Mesenchymal stem cell (in vitro differentiated cells and primary cell): ENCODE data around the gene CPNE4. TPM values are rescaled to one million over a fixed set of nuclear protein-coding genes. Genes with fewer than 3 reads are reported as not detected.

Experiments
- DNase-seq: peaks from one replicate; pipeline ENCODE4 v3.0.0-alpha.2; 2013
- H2AFZ ChIP-seq: one replicate; pipeline ENCODE4 v1.6.1; 2013; ENCODE audit warnings: low read depth, mild to moderate bottlenecking, control low read depth, inconsistent platforms, low read length, moderate library complexity
- H2AK5ac ChIP-seq: 2 replicates; pipeline ENCODE4 v1.6.1; 2013; ENCODE audit warnings: low read length, moderate library complexity, mild to moderate bottlenecking, inconsistent platforms; ENCODE audit not compliant: severe bottlenecking
- H2BK120ac ChIP-seq: one replicate; pipeline ENCODE4 v1.6.1; 2013; ENCODE audit warnings: low read depth, mild to moderate bottlenecking, inconsistent platforms, low read length, moderate library complexity
- H2BK12ac ChIP-seq, 2 experiments: one replicate each; pipeline ENCODE4 v1.6.1; 2013; ENCODE audit warnings: inconsistent platforms in 2 of 2, low read length in 2 of 2, mild to moderate bottlenecking in 2 of 2, moderate library complexity in 2 of 2, control low read depth in 1 of 2
- H2BK15ac ChIP-seq: one replicate; pipeline ENCODE4 v1.6.1; 2013; ENCODE audit warnings: mild to moderate bottlenecking, low read depth, inconsistent platforms; ENCODE audit not compliant: poor library complexity, severe bottlenecking
- H2BK5ac ChIP-seq: 2 replicates; pipeline ENCODE4 v1.6.1; 2013; ENCODE audit warnings: low read depth, mild to moderate bottlenecking, low read length, control low read depth, inconsistent platforms; ENCODE audit not compliant: poor library complexity, severe bottlenecking
- H3K14ac ChIP-seq, 2 experiments: one replicate each; pipeline ENCODE4 v1.6.1; 2013; ENCODE audit warnings: inconsistent platforms in 2 of 2, low read length in 2 of 2, control low read depth in 1 of 2, mild to moderate bottlenecking in 1 of 2, moderate library complexity in 1 of 2
- H3K18ac ChIP-seq, 2 experiments: one replicate each; pipeline ENCODE4 v1.6.1; 2013; ENCODE audit warnings: inconsistent platforms in 2 of 2, low read length in 2 of 2, control low read depth in 1 of 2, low read depth in 1 of 2, mild to moderate bottlenecking in 1 of 2
- H3K23ac ChIP-seq, 2 experiments: one replicate each; pipeline ENCODE4 v1.6.1; 2013; ENCODE audit warnings: inconsistent platforms in 2 of 2, low read length in 2 of 2, mild to moderate bottlenecking in 2 of 2, moderate library complexity in 2 of 2, control low read depth in 1 of 2
- H3K27ac ChIP-seq: 2 replicates; pipeline ENCODE4 v1.5.1; 2013; ENCODE audit warnings: mild to moderate bottlenecking, moderate library complexity, low read length, control low read depth, inconsistent platforms; ENCODE audit not compliant: poor library complexity, severe bottlenecking
- H3K27me3 ChIP-seq, 2 experiments: 2 replicates each; pipeline versions ENCODE4 v1.6.1 to v1.7.0; 2013; ENCODE audit warnings: low read length in 2 of 2, mild to moderate bottlenecking in 2 of 2, moderate library complexity in 2 of 2, control low read depth in 1 of 2, inconsistent platforms in 1 of 2; ENCODE audit not compliant: control insufficient read depth in 1 of 2, insufficient read depth in 1 of 2
- H3K36me3 ChIP-seq, 2 experiments: 2 replicates each; pipeline versions ENCODE4 v1.6.1 to v1.7.0; 2013; ENCODE audit warnings: low read length in 2 of 2, control low read depth in 1 of 2, inconsistent platforms in 1 of 2, low read depth in 1 of 2, mild to moderate bottlenecking in 1 of 2; ENCODE audit not compliant: insufficient read depth in 2 of 2, control insufficient read depth in 1 of 2
- H3K4ac ChIP-seq, 2 experiments: one replicate each; pipeline ENCODE4 v1.6.1; 2013; ENCODE audit warnings: inconsistent platforms in 2 of 2, low read length in 2 of 2, mild to moderate bottlenecking in 2 of 2, moderate library complexity in 2 of 2, control low read depth in 1 of 2, low read depth in 1 of 2
- H3K4me1 ChIP-seq: 2 replicates; pipeline ENCODE4 v1.6.1; 2013; ENCODE audit warnings: low read depth, low read length, control low read depth; ENCODE audit not compliant: control insufficient read depth, insufficient read depth
- H3K4me2 ChIP-seq: 2 replicates; pipeline ENCODE4 v1.6.1; 2013; ENCODE audit warnings: low read length, mild to moderate bottlenecking, inconsistent platforms; ENCODE audit not compliant: poor library complexity, severe bottlenecking
- H3K4me3 ChIP-seq, 2 experiments: 2 replicates each; pipeline versions ENCODE4 v1.5.1 to v1.7.0; 2013; ENCODE audit warnings: low read length in 2 of 2, mild to moderate bottlenecking in 2 of 2, control low read depth in 1 of 2, low read depth in 1 of 2; ENCODE audit not compliant: insufficient read depth in 1 of 2
- H3K79me1 ChIP-seq: replicated peaks from 2 replicates; pipeline ENCODE4 v1.6.1; 2013; ENCODE audit warnings: mild to moderate bottlenecking, control low read depth, low read length, inconsistent platforms; ENCODE audit not compliant: poor library complexity, severe bottlenecking
- H3K9ac ChIP-seq: 2 replicates; pipeline ENCODE4 v1.7.0; 2013; ENCODE audit warnings: mild to moderate bottlenecking, low read length, moderate library complexity
- H3K9me3 ChIP-seq: 2 replicates; pipeline ENCODE4 v1.7.0; 2013; ENCODE audit warnings: mild to moderate bottlenecking, low read length; ENCODE audit not compliant: control insufficient read depth
- H4K8ac ChIP-seq: one replicate; pipeline ENCODE4 v1.6.1; 2013; ENCODE audit warnings: inconsistent platforms, mild to moderate bottlenecking, low read length, moderate library complexity
- H4K91ac ChIP-seq: one replicate; pipeline ENCODE4 v1.6.1; 2013; ENCODE audit warnings: mild to moderate bottlenecking, low read length, inconsistent platforms
- WGBS: methylation state at CpG from one replicate; pipeline ENCODE4 v1.1.7; 2013; ENCODE audit warnings: mixed read lengths; 5-methylcytosine and 5-hydroxymethylcytosine counted together
- polyA plus RNA-seq, 2 experiments: library from polyadenylated mRNA; stranded (reverse); fragments of 200-250 nt; gene quantifications; one replicate each; pipeline ENCODE4 v1.2.3, GENCODE V29; 2013

The CPNE4 gene
- polyA plus RNA-seq (2013, experiment 1 of 2), result not detected
- 0.10 TPM for polyA plus RNA-seq (2013, experiment 2 of 2)

DNA sequence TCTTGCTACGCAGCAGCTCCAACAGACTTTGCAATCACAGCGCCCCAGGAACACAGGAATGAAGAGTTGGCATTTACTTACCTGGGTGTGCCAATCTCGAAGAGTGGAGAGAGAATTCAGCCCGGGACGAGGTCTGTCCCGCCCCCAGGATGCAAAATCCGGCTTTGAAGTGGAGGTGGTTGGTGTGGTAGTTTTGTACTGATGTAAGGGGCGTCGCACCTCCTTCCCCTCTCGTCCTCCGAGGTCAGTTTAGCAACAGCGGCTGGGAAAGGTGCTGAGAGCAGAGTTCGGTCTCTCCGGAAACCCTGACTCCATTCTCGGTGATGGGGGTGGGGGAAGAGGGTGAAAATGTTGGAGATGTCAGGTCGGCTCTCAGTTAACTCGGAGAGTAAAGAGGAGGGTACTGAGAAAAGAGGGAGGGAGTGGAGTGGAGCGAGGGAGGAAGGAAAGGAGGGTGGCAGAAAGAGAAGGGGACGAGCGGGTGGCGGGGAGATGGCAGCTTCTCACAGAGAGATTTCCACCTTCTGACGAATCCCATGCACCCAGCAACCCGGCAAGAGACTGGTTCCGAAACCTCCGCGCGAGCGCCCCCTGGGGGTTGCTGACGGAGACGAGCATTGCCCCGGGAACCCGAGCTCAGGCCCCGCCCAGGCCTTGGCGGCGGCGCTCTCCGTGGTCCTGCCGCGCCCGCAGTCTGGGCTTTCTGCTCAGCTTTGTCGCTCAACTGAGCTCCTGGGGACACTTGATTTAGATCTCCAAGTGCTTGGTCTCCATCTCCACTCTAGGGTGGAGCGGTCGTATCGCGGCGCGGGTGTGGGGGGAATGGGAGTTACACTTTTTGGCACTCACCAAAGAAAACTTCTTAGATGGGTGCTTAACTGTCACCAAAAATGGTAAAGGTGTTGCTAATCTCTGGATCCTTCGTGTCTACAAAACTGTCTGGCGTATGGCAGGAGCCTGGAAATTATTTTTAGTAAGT, at the start of gene CPNE4:
Gene CPNE4 (minus strand): TSS at position 529 of the 979 bp plus-strand sequence.
- H3K4me1 ChIP-seq, result peaks cover 10% of the 10 kb centered on the region
- no peak within 1 kb of the TSS for H4K91ac ChIP-seq
- H3K23ac ChIP-seq, result no peak within 1 kb of the TSS
- H4K8ac ChIP-seq, result no peak within 1 kb of the TSS
- peak within 1 kb of the TSS in 1 of 2 experiments; percentile 86 for H3K4me3 ChIP-seq
- no peak within 1 kb of the TSS for H2BK5ac ChIP-seq
- H2AFZ ChIP-seq, result no peak within 1 kb of the TSS
- no peak within 1 kb of the TSS for H2BK15ac ChIP-seq
- peak; percentile 51 for DNase-seq
- under 1% methylated on average over 43 of the region's 49 CpGs for WGBS
- peaks cover 41 to 65% of the 10 kb centered on the region in 2 experiments for H3K27me3 ChIP-seq
- no peak within 1 kb of the TSS for H2BK12ac ChIP-seq
- no peaks in the 10 kb centered on the region for H3K36me3 ChIP-seq
- no peak within 1 kb of the TSS for H2AK5ac ChIP-seq
- no peak within 1 kb of the TSS for H2BK120ac ChIP-seq
- H3K18ac ChIP-seq, result no peak within 1 kb of the TSS
- no peak within 1 kb of the TSS for H3K14ac ChIP-seq
- no peaks in the 10 kb centered on the region for H3K9me3 ChIP-seq
- no peak within 1 kb of the TSS for H3K27ac ChIP-seq
- H3K79me1 ChIP-seq, result no peaks in the 10 kb centered on the region
- peak within 1 kb of the TSS; percentile 30 for H3K9ac ChIP-seq
- H3K4me2 ChIP-seq, result no peak within 1 kb of the TSS
- no peak within 1 kb of the TSS for H3K4ac ChIP-seq

DNA sequence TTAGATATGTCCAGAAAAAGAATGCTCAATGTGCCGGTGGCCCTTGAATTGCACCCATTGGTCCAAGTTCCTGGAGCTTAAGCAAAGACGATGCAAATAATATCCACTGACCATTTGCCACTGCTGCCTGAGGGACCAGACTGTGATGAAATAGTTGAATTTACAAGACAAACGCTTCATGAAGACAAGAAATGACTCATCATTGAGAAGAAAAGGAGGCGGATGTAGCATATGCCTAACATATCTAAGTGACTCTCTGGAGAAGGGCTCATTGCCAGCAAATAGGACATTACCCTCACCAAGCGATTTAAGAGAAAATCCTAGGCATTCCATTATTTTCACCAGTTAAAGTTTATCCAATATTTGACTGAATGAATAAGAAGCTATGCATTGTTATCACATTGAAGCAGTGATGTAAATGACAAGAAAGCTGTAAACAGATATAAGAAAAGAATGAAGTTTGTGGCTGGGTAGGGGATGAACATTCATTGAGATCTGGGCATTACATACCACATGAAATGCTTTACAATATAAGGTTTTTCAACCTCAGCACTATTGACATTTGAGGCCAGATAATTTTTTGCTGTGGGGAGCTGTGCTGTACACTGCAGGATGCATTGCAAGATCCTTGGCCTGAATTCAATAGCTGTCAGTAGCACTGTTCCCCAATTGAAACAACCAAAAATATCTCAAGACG, 48.9 kb upstream of the CPNE4 start:
- Histone ChIP-seq H2BK5ac (no peak overlapping the region), H3K4me2 (no peak overlapping the region), H3K79me1 (no peaks in the 10 kb centered on the region), H3K23ac (no peak overlapping the region), H4K8ac (no peak overlapping the region), H3K27me3 (no peaks in the 10 kb centered on the region), H3K4me3 (no peak overlapping the region), H2BK12ac (no peak overlapping the region), H3K9me3 (no peaks in the 10 kb centered on the region), H3K4me1 (no peaks in the 10 kb centered on the region), H3K18ac (no peak overlapping the region), H4K91ac (no peak overlapping the region), H3K14ac (no peak overlapping the region), H3K4ac (no peak overlapping the region), H3K9ac (no peak overlapping the region), H2BK15ac (no peak overlapping the region), H3K36me3 (no peaks in the 10 kb centered on the region), H2AK5ac (no peak overlapping the region), H3K27ac (no peak overlapping the region), H2AFZ (no peak overlapping the region), H2BK120ac (no peak overlapping the region)
- WGBS, result 55% methylated on average over 3 of the region's 6 CpGs
- DNase-seq, result no peak

DNA sequence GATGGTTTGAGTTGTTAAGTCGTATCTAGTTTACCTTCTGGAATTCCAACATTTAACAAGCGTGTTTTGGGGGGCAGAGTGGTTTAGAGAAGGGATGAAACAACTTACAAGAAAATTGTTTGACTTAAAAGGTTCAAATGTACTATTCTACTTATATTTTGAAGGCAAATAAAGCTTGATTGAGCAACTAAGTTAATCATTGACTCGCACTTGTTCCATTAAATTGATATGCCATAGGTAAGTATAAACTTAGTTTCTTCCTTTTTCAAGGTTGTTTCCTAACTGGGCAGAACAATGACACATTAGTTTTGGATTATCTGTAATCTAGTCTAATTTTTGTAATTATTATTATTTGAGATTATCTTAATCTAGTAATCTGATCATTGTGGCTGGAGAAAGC, 48.3 kb upstream of the CPNE4 start:
- 80% methylated on average over 1 of the region's 3 CpGs for WGBS
- Histone ChIP-seq H4K91ac (no peak overlapping the region), H2BK15ac (no peak overlapping the region), H3K36me3 (no peaks in the 10 kb centered on the region), H3K18ac (no peak overlapping the region), H3K4me2 (no peak overlapping the region), H3K4ac (no peak overlapping the region), H4K8ac (no peak overlapping the region), H3K27me3 (no peaks in the 10 kb centered on the region), H3K27ac (no peak overlapping the region), H2BK120ac (no peak overlapping the region), H2AK5ac (no peak overlapping the region), H3K9me3 (no peaks in the 10 kb centered on the region), H2BK12ac (no peak overlapping the region), H3K9ac (no peak overlapping the region), H3K14ac (no peak overlapping the region), H3K79me1 (no peaks in the 10 kb centered on the region), H2AFZ (no peak overlapping the region), H3K4me3 (no peak overlapping the region), H2BK5ac (no peak overlapping the region), H3K23ac (no peak overlapping the region), H3K4me1 (no peaks in the 10 kb centered on the region)
- DNase-seq, result no peak

DNA sequence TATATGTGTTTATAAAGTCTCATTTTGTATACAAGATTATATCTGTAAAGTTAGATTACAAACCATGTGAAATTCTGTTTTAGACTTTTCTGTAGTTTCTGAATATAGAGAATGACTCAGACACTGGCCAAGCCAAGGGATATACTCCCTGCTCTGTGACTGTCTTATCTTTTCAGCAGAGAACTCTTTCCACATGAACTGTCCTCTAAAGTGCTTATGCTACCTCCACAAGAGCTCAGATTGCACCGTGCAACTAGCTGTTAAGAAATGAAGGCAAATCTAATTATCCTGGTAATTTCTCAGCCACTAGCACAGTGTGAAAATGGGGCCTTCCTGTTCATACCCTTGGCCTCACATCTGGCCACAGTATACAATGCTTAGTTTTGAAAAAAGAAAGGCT, 44.3 kb upstream of the CPNE4 start:
- Histone ChIP-seq H2AK5ac (no peak overlapping the region), H3K4me2 (no peak overlapping the region), H4K91ac (no peak overlapping the region), H3K36me3 (no peaks in the 10 kb centered on the region), H2BK12ac (no peak overlapping the region), H3K4ac (no peak overlapping the region), H3K18ac (no peak overlapping the region), H2BK120ac (no peak overlapping the region), H3K9me3 (no peaks in the 10 kb centered on the region), H2BK15ac (no peak overlapping the region), H3K4me3 (no peak overlapping the region), H3K79me1 (no peaks in the 10 kb centered on the region), H3K23ac (no peak overlapping the region), H2BK5ac (no peak overlapping the region), H3K27ac (no peak overlapping the region), H3K4me1 (no peaks in the 10 kb centered on the region), H2AFZ (no peak overlapping the region), H3K9ac (no peak overlapping the region), H3K27me3 (no peaks in the 10 kb centered on the region), H3K14ac (no peak overlapping the region), H4K8ac (no peak overlapping the region)
- 75% methylated on average over 1 of the region's 1 CpG for WGBS
- no peak for DNase-seq
